Measurements from ENCODE around the gene CEMP1.

The CEMP1 gene

GRCh38 chr16:2487903-2488531 is 43.2 kb downstream of the CEMP1 start:
- FAIRE-seq (no peak), DNase-seq (ENCODE audit: insufficient read length, low spot score) (no peak)

- DNase-seq (ENCODE audit: insufficient read length, low spot score): no peak
- no peak for FAIRE-seq
These were observed 43.7 kb downstream of the CEMP1 start for GRCh38 chr16:2487517-2487842.

- FAIRE-seq: no peak
- DNase-seq (ENCODE audit: insufficient read length, low spot score): no peak
These were observed 44.3 kb downstream of the CEMP1 start for GRCh38 chr16:2486645-2487516.

GRCh38 chr16:2485811-2486507 is 45.2 kb downstream of the CEMP1 start:
- no peak for FAIRE-seq
- no peak for DNase-seq (ENCODE audit: insufficient read length, low spot score)

- no peak for DNase-seq (ENCODE audit: insufficient read length, low spot score)
- no peak for FAIRE-seq
These were observed 46.2 kb downstream of the CEMP1 start for GRCh38 chr16:2484898-2485508.

- FAIRE-seq: no peak
- DNase-seq (ENCODE audit: insufficient read length, low spot score): no peak
These were observed 47.0 kb downstream of the CEMP1 start for GRCh38 chr16:2483939-2484897.

- no peak for DNase-seq (ENCODE audit: insufficient read length, low spot score)
These were observed 48.3 kb downstream of the CEMP1 start for GRCh38 chr16:2482708-2483534.

GRCh38 chr16:2482249-2482648 is 49.0 kb downstream of the CEMP1 start:
- no peak for DNase-seq (ENCODE audit: insufficient read length, low spot score)
- no peak for FAIRE-seq

More at GRCh38 chr16:2482708-2483534, 48.3 kb downstream of the CEMP1 start:
- no peak for FAIRE-seq

GRCh38 chr16:2481676-2482075 is 49.5 kb downstream of the CEMP1 start:
- no peak for FAIRE-seq
- DNase-seq (ENCODE audit: insufficient read length, low spot score): no peak

GRCh38 chr16:2480948-2481347 is 50.3 kb downstream of the CEMP1 start:
- no peak for FAIRE-seq
- no peak for DNase-seq (ENCODE audit: insufficient read length, low spot score)
